Activated naive CD4-positive, alpha-beta T cell treated with Interleukin-2 at 50 U/mL for 16 hours (primary cell): Measurements from ENCODE around the gene PCDHGB5.
"Not testable (repeated sequence)": the region's sequence is repeated elsewhere in the genome, so short reads cannot be mapped to it uniquely, and the experiment has no call there.

Source experiments
- DNase-seq: peaks from one replicate; pipeline ENCODE4 v3.0.0-alpha.2; 2020

The PCDHGB5 gene

GRCh38 chr5:141412854-141413539 is 15.2 kb downstream of the PCDHGB5 start, which contains the start of gene PCDHGA10:
Gene PCDHGA10, plus strand, starts transcription at chr5:141412987. Its CDS starts 189 bp downstream, at chr5:141413176.
- peak; percentile 61 for DNase-seq

DNA sequence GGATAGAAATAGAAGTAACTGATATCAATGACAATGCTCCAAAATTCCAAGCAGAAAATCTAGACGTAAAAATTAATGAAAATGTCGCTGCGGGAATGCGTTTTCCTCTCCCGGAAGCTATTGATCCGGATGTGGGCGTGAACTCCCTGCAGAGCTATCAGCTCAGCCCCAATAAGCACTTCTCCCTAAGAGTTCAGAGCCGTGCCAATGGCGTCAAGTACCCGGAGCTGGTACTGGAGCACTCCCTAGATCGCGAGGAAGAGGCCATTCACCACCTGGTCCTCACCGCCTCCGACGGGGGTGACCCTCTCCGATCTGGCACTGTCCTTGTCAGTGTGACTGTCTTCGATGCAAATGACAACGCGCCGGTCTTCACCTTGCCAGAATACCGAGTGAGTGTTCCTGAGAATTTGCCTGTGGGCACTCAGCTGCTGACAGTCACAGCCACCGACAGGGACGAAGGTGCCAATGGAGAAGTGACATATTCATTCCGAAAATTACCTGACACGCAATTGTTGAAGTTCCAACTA is 15.9 kb downstream of the PCDHGB5 start:
- no peak for DNase-seq

DNA sequence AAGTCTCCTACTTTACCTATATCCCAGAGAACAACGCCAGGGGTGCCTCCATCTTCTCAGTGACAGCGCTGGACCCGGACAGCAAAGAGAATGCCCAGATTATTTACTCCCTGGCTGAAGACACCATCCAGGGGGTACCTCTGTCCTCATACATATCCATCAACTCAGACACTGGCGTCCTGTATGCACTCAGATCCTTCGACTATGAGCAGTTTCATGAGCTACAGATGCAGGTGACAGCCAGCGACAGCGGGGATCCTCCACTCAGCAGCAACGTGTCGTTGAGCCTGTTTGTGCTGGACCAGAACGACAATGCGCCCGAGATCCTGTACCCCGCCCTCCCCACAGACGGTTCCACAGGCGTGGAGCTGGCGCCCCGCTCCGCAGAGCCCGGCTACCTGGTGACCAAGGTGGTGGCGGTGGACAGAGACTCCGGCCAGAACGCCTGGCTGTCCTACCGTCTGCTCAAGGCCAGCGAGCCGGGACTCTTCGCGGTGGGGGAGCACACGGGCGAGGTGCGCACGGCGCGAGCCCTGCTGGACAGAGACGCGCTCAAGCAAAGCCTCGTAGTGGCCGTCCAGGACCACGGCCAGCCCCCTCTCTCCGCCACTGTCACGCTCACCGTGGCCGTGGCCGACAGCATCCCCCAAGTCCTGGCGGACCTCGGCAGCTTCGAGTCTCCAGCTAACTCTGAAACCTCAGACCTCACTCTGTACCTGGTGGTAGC is 17.0 kb downstream of the PCDHGB5 start:
- DNase-seq: not testable (repeated sequence)

- DNase-seq: not testable (repeated sequence)
These were observed 17.5 kb downstream of the PCDHGB5 start for GRCh38 chr5:141415275-141415618.

GRCh38 chr5:141417494-141418172 is 19.9 kb downstream of the PCDHGB5 start, which contains the start of gene PCDHGB7:
Gene PCDHGB7, plus strand, starts transcription at chr5:141417677. Its CDS starts 183 bp downstream, at chr5:141417860.
- peak; percentile 46 for DNase-seq

GRCh38 chr5:141419074-141419880 is 21.5 kb downstream of the PCDHGB5 start:
- no peak for DNase-seq

GRCh38 chr5:141420855-141421488 is 23.2 kb downstream of the PCDHGB5 start, which contains the start of gene PCDHGA11:
Gene PCDHGA11, plus strand, starts transcription at chr5:141421051. Its CDS starts 177 bp downstream, at chr5:141421228.
- peak; percentile 37 for DNase-seq

GRCh38 chr5:141421489-141421855 is 23.7 kb downstream of the PCDHGB5 start:
- no peak for DNase-seq

GRCh38 chr5:141422742-141423291 is 25.1 kb downstream of the PCDHGB5 start:
- DNase-seq: no peak

DNA sequence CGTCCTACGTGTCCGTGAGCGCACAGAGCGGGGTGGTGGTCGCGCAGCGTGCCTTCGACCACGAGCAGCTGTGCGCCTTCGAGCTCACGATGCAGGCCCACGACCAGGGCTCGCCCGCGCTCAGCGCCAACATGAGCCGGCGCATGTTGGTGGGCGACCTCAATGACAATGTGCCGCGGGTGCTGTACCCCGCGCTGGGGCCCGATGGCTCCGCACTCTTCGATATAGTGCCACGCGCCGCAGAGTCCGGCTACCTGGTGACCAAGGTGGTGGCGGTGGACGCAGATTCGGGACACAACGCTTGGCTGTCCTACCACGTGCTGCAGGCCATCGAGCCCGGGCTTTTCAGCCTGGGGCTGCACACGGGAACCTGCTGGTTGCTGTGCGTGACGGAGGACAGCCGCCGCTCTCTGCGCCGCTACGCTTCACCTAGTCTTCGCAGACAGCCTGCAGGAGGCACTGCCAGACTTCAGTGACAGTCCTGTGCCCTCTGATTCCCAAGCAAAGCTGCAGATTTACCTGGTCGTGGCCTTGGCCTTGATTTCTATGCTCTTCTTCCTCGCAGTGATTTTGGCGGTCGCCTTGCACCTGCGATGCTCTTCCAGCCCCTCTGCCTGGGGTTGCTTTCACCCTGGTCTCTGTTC is 30.2 kb downstream of the PCDHGB5 start:
- no peak for DNase-seq

- no peak for DNase-seq
These were observed 32.8 kb downstream of the PCDHGB5 start, which contains the start of gene PCDHGA12 for GRCh38 chr5:141430332-141431113. Gene PCDHGA12, plus strand, starts transcription at chr5:141430507. Its CDS starts 253 bp downstream, at chr5:141430760.

GRCh38 chr5:141431286-141431685 is 33.5 kb downstream of the PCDHGB5 start:
- no peak for DNase-seq

GRCh38 chr5:141432308-141432707 is 34.6 kb downstream of the PCDHGB5 start:
- DNase-seq: not testable (repeated sequence)

DNA sequence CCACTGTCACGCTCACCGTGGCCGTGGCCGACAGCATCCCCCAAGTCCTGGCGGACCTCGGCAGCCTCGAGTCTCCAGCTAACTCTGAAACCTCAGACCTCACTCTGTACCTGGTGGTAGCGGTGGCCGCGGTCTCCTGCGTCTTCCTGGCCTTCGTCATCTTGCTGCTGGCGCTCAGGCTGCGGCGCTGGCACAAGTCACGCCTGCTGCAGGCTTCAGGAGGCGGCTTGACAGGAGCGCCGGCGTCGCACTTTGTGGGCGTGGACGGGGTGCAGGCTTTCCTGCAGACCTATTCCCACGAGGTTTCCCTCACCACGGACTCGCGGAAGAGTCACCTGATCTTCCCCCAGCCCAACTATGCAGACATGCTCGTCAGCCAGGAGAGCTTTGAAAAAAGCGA is 35.0 kb downstream of the PCDHGB5 start:
- DNase-seq: not testable (repeated sequence)

DNA sequence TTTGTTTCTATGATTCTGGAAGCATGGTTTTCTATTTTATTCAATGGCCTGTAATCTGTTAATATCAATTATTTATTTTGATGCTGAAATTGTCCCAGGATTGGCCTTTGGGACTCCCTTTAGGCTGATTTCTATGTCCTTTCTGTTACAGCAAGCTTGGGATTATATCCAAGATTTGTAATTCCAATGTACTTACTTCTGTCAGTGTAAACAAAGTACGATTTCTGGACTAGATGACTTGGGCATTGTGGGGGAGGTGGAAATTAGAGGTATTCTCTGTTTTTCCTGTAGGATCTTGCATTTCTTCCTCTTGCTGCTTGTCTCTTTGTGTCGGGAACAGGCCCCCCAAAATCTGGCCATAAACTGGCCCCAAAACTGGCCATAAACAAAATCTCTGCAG is 36.3 kb downstream of the PCDHGB5 start:
- no peak for DNase-seq

- no peak for DNase-seq
These were observed 39.5 kb downstream of the PCDHGB5 start for GRCh38 chr5:141437221-141437620.

GRCh38 chr5:141439411-141440141 is 41.8 kb downstream of the PCDHGB5 start:
- no peak for DNase-seq

DNA sequence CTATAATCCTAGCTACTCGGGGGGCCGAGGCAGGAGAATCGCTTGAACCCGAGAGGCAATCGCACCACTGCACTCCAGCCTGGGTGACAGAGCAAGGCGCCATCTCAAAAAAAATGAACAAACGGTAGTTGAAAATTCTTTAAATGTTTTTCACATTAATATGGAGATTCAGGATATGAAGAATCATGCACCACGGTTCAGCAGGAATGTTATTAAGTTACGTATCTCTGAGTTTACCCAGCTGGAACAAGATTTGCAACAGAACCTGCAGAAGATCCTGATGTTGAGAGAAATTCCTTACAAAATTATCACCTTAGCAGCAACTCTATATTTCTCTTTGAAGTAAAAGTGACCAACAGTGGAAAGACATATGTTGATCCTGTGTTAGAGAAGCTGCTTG is 42.6 kb downstream of the PCDHGB5 start:
- no peak for DNase-seq

- DNase-seq: no peak
These were observed 43.9 kb downstream of the PCDHGB5 start for GRCh38 chr5:141441571-141442170.
